Measurements from ENCODE around the gene PHYHD1. TPM values are rescaled to one million over a fixed set of nuclear protein-coding genes. Genes with fewer than 3 reads are reported as not detected.

Gene PHYHD1
- total RNA-seq, 1 experiment from 2014 or later, result 1.6 TPM

DNA sequence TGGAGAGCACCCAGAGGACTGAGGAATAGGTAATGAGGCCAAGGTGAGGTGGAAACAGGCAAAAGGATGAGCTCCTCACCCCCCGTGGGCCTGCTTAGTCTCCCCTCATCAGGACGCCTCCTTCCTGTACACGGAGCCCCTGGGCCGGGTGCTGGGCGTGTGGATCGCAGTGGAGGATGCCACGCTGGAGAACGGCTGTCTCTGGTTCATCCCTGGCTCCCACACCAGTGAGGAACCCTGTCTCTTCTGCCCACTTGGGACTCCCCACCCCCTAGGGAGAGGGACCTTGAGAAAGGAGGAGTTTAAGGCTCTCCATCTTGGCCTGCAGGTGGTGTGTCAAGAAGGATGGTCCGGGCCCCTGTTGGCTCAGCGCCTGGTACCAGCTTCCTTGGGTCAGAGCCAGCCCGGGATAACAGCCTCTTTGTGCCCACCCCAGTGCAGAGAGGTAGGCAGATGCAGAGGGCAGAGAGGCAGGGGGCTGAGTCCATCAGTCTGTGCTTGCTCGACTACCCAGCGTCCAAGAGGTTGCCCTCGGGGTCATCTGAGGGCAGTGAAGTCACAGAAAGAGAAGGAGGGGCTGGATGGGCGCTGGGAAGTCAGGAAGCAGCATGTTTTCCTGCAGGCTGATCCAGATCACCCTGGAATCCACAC is 19.6 kb downstream of the PHYHD1 start:
- no peaks in the 10 kb centered on the region for H4K20me1 ChIP-seq (ENCODE audit: low read length)
- H3K27ac ChIP-seq (ENCODE audit: low read length), result no peak overlapping the region
- POLR2A ChIA-PET (ENCODE audit: unreplicated experiment), result no interaction called here
- H3K36me3 ChIP-seq (ENCODE audit: low read depth, low read length), result no peaks in the 10 kb centered on the region
- CTCF ChIA-PET, result no interaction called here
- no peaks in the 10 kb centered on the region for H3K9me3 ChIP-seq (ENCODE audit: low read length)
- no peaks in the 10 kb centered on the region for H3F3A ChIP-seq (ENCODE audit: low read length, unreplicated experiment)
- no peaks in the 10 kb centered on the region for H3K4me1 ChIP-seq (ENCODE audit: insufficient read depth, low read length)
- TF ChIP-seq EZH2phosphoT487 (IDR thresholded peaks at IDR 0.05; ENCODE audit: borderline replicate concordance, low read length), result no peak
- TF ChIP-seq, protein P1, sequence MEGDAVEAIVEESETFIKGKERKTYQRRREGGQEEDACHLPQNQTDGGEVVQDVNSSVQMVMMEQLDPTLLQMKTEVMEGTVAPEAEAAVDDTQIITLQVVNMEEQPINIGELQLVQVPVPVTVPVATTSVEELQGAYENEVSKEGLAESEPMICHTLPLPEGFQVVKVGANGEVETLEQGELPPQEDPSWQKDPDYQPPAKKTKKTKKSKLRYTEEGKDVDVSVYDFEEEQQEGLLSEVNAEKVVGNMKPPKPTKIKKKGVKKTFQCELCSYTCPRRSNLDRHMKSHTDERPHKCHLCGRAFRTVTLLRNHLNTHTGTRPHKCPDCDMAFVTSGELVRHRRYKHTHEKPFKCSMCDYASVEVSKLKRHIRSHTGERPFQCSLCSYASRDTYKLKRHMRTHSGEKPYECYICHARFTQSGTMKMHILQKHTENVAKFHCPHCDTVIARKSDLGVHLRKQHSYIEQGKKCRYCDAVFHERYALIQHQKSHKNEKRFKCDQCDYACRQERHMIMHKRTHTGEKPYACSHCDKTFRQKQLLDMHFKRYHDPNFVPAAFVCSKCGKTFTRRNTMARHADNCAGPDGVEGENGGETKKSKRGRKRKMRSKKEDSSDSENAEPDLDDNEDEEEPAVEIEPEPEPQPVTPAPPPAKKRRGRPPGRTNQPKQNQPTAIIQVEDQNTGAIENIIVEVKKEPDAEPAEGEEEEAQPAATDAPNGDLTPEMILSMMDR (conservative IDR thresholded peaks at IDR 0.05; ENCODE audit: low read depth, low read length), result no peak
- no peak for TF ChIP-seq EZH2 (IDR thresholded peaks at IDR 0.05; ENCODE audit: low read length, unreplicated experiment)
- no peak overlapping the region for H3K4me3 ChIP-seq (ENCODE audit: low read length)
- no peaks in the 10 kb centered on the region for H3K9me2 ChIP-seq (replicated peaks; ENCODE audit: low read length)
- intact Hi-C loops (cut with micrococcal nuclease), result no loop called here
- no peak overlapping the region for H3K9ac ChIP-seq (ENCODE audit: low read length)
- no peaks in the 10 kb centered on the region for H3K27me3 ChIP-seq (ENCODE audit: low read length)
- no peak overlapping the region for H3K4me2 ChIP-seq (ENCODE audit: low read length)
- no peak for DNase-seq
- ATAC-seq, result no peak
- no TSS peak for BruUV-seq (replicated peaks)
- H3K79me2 ChIP-seq (ENCODE audit: low read length), result peaks cover under 1% of the 10 kb centered on the region; the same call in 1 of the 2 replicates
- H2AFZ ChIP-seq (ENCODE audit: low read length), result no peak overlapping the region

DNA sequence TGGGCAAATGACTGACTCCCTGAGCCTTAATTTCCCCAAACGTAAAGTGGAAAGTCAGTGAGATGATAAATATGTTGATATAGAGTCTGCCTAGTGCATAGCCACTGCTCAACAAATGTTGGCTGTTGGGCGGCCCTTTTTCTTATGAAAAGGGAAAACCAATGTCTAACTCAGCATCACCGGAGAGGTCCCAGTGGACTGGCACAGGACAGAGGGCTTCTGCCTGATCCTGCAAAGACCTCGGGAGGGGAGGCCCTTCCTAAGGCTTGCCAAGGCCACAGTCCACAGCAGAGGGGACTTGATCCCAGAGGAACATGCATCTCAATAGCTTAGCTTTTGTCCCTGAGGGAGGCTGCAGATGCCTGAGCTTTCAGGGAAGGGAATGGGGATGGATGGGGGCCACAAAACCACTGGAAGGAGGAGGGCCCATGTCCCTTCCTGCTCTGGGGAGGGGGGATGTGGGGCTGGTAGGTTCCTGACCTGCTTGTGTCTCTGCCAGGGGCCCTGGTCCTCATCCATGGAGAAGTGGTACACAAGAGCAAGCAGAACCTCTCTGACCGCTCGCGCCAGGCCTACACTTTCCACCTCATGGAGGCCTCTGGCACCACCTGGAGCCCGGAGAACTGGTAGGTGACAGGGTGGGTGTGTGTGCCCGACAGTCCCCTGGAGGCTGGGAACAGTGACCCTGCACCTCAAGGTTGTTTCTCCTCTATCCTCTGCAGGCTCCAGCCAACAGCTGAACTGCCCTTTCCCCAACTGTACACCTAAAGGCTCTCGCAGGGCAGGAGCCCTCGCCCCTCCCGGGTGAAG is 20.4 kb downstream of the PHYHD1 start:
- CTCF ChIA-PET, result no interaction called here
- DNase-seq (no peak), ATAC-seq (no peak)
- H2AFZ ChIP-seq (ENCODE audit: low read length), result no peak overlapping the region
- no peak overlapping the region for H3K9ac ChIP-seq (ENCODE audit: low read length)
- H3K79me2 ChIP-seq (ENCODE audit: low read length), result peaks cover 8% of the 10 kb centered on the region
- H3K9me2 ChIP-seq (replicated peaks; ENCODE audit: low read length), result no peaks in the 10 kb centered on the region
- H3K4me2 ChIP-seq (ENCODE audit: low read length), result no peak overlapping the region
- no peaks in the 10 kb centered on the region for H3K36me3 ChIP-seq (ENCODE audit: low read depth, low read length)
- no peaks in the 10 kb centered on the region for H3K27me3 ChIP-seq (ENCODE audit: low read length)
- no peaks in the 10 kb centered on the region for H3K4me1 ChIP-seq (ENCODE audit: insufficient read depth, low read length)
- H3K27ac ChIP-seq (ENCODE audit: low read length), result no peak overlapping the region
- POLR2A ChIA-PET (ENCODE audit: unreplicated experiment), result no interaction called here
- H4K20me1 ChIP-seq (ENCODE audit: low read length), result no peaks in the 10 kb centered on the region
- BruUV-seq (replicated peaks), result no TSS peak
- no peaks in the 10 kb centered on the region for H3F3A ChIP-seq (ENCODE audit: low read length, unreplicated experiment)
- H3K9me3 ChIP-seq (ENCODE audit: low read length), result no peaks in the 10 kb centered on the region
- intact Hi-C loops (cut with micrococcal nuclease), result no loop called here
- TF ChIP-seq, protein P1 (conservative IDR thresholded peaks at IDR 0.05; ENCODE audit: low read depth, low read length), result no peak
- TF ChIP-seq EZH2 (IDR thresholded peaks at IDR 0.05; ENCODE audit: low read length, unreplicated experiment), result no peak
- TF ChIP-seq EZH2phosphoT487 (IDR thresholded peaks at IDR 0.05; ENCODE audit: borderline replicate concordance, low read length), result no peak
- no peak overlapping the region for H3K4me3 ChIP-seq (ENCODE audit: low read length)
